OCI-LY1 (cell line): ENCODE data around the gene MVB12A.

ENCODE experiments used
- CTCF ChIP-seq: fragments of 200-600 bp; sonication (generic), shearing (Covaris generic); IDR thresholded peaks from 2 replicates; pipeline ENCODE4 v1.5.1; 2017; ENCODE audit warnings: mild to moderate bottlenecking, antibody characterized with exemption, low read length, moderate library complexity, mixed read lengths
- EZH2 ChIP-seq: fragments of 200-600 bp; sonication (generic), shearing (Covaris generic); IDR thresholded peaks from 2 replicates; pipeline ENCODE4 v1.8.0; 2017; ENCODE audit warnings: borderline replicate concordance, mixed run types, mild to moderate bottlenecking, antibody characterized with exemption, low read length, moderate library complexity, mixed read lengths

GRCh38 chr19:17454576-17455071 lies 34.8 kb downstream of the MVB12A start:
- no peak for TF ChIP-seq CTCF
- TF ChIP-seq EZH2, result no peak
